AG09309 (cell line): ENCODE data around the gene TGM2.

Source experiments
- DNase-seq: peaks from one replicate; pipeline ENCODE4 v3.0.0-alpha.2; 2010; ENCODE audit warnings: low read depth
- H3K4me3 ChIP-seq: 2 replicates; pipeline ENCODE4 v1.5.1; 2011; ENCODE audit warnings: mild to moderate bottlenecking, low read depth, low read length, moderate library complexity; ENCODE audit not compliant: control insufficient read depth
- CTCF ChIP-seq: IDR thresholded peaks from 2 replicates; pipeline ENCODE4 v1.5.1; 2011; ENCODE audit warnings: mild to moderate bottlenecking, low read depth, low read length, inconsistent platforms; ENCODE audit not compliant: insufficient read depth, control insufficient read depth; ENCODE audit errors: missing control alignments

Gene TGM2

GRCh38 chr20:38159566-38159956 lies 5.5 kb downstream of the TGM2 start:
- H3K4me3 ChIP-seq, result no peak overlapping the region
- TF ChIP-seq CTCF, result no peak
- no peak for DNase-seq

- no peak for TF ChIP-seq CTCF
- H3K4me3 ChIP-seq, result no peak overlapping the region
- no peak for DNase-seq
These were observed 6.2 kb downstream of the TGM2 start for GRCh38 chr20:38158701-38159351.

DNA sequence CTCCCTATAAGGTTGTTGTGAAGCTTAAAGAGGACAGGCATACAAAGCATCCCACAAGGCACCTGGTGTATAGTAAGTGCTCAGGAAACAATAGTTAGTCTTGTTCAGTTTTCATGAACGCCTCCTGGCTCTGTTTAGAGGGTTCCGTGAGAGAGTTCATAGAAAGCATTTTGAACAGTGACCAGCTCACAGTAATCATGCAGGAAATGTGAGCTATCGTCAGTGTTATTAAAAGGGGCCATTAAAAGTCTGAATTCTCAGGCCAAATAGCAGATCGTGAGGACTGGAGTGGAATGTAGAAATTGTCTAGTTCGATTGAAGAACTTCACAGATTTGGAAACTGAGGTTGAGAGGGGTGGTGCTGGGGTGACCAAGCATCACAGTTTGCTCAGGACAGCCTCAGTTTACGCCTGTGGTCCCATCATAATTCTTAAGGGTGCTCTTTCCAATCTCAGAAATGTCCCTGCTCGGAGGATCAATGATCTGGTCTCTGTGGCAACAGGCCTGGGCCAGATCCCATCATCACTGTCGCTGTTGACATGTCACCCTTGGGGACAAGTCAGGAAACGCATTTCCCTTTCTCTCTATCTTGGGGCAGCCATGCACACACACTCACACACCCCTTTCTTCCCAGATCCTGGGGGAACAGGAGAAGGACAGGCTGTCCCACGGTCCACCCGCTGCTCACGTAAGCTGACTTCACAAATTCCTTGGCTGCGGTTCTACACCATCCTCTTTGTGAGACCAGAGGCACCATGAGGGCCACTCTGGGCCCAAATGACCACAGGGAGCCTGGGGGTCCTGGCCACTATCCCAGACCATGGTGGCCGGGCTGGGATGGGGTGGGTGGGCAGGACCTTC lies 7.2 kb downstream of the TGM2 start:
- no peak for TF ChIP-seq CTCF
- H3K4me3 ChIP-seq, result no peak overlapping the region
- no peak for DNase-seq

GRCh38 chr20:38156888-38157634 lies 8.0 kb downstream of the TGM2 start:
- H3K4me3 ChIP-seq, result no peak overlapping the region
- no peak for DNase-seq
- no peak for TF ChIP-seq CTCF

GRCh38 chr20:38156280-38156679 lies 8.8 kb downstream of the TGM2 start:
- DNase-seq, result no peak
- no peak for TF ChIP-seq CTCF
- H3K4me3 ChIP-seq, result no peak overlapping the region

DNA sequence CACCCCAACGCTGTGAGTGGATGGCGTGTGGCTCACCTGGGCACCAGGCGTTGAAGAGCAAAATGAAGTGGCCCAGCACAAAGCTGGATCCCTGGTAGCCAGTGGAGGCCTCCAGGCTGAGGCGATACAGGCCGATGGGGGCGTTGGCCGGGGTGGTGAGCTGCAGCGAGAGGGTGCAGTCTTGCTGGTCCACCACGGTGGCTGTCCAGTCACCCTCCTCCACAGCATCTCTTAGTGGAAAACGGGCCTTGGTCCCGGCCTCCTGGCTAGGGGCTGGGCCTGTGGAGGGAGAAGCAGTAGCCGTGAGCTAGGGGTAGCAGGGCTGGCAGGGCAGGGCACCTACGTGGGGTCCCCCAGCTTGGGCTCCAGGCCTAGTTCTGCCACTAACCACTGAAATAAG lies 9.3 kb downstream of the TGM2 start:
- H3K4me3 ChIP-seq, result no peak overlapping the region
- no peak for TF ChIP-seq CTCF

More for the DNA sequence above, 9.3 kb downstream of the TGM2 start:
- DNase-seq, result no peak
